HEK293T (cell line): ENCODE data around the gene PCDH9.

Source experiments
- FOXK2 ChIP-seq: fragments of 450-650 bp; IDR thresholded peaks from 2 replicates; pipeline ENCODE4 v1.6.1; 2016; ENCODE audit warnings: mild to moderate bottlenecking
- SP1 ChIP-seq: fragments of 450-650 bp; IDR thresholded peaks from 2 replicates; pipeline ENCODE4 v1.6.1; 2017

DNA sequence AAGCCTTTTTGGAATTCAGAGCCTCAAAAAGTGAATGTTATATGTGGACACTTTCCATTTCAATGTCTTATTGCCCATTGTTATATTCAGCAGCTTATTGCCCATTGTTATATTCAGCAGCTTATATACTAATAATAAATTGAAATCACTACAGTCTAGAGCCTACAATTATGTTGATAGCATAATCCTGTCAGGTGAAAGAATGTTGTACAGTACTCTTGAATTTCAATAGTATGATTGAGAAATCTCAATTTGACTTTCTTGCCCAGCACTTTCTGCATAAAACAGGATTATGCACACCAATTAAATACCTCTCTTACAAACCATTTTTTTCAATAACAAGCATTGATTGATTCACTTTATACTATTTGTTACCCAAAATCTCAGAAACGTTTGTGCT is 260.8 kb downstream of the PCDH9 start:
- TF ChIP-seq SP1: no peak
- no peak for TF ChIP-seq FOXK2
